CD4-positive, alpha-beta T cell (primary cell): Measurements from ENCODE around the gene SEMA3E. TPM values are rescaled to one million over a fixed set of nuclear protein-coding genes. Genes with fewer than 3 reads are reported as not detected.

Experiments used
- ATAC-seq: fragments of 200-7000 bp; cut with Tn5 transposase; one replicate; pipeline ENCODE4 v1.10.0; 2022; ENCODE audit warnings: mild to moderate bottlenecking; ENCODE audit not compliant: poor library complexity
- CTCF ChIA-PET: fragments of 350-600 bp; sonication (Branson Sonifier 250); formaldehyde crosslinking; loops from one replicate; lab custom pipeline; 2021; ENCODE audit warnings: antibody characterized with exemption, inconsistent platforms; lab: Charles Lee
- POLR2A ChIA-PET: fragments of 350-600 bp; sonication (Branson Sonifier 250); formaldehyde crosslinking; loops from one replicate; lab custom pipeline; 2021; ENCODE audit warnings: antibody characterized with exemption, inconsistent platforms; lab: Charles Lee
- DNase-seq, 14 experiments: peaks; one replicate each; pipeline ENCODE4 v3.0.0-alpha.2; 2013 to 2020; ENCODE audit warnings: mixed read lengths in 2 of 14
- H3K27ac ChIP-seq, 2 donors: one replicate each; pipeline versions ENCODE4 v1.5.1 to v1.7.0; 2013; ENCODE audit warnings: low read length in 2 of 2, low read depth in 1 of 2, mild to moderate bottlenecking in 1 of 2
- H3K27me3 ChIP-seq, 2 experiments: 1 replicate in 1 of 2; 2 replicates in 1 of 2; pipeline versions ENCODE4 v1.6.1 to v1.7.0; 2013; ENCODE audit warnings: low read length in 2 of 2, control low read depth in 1 of 2, mild to moderate bottlenecking in 1 of 2, moderate library complexity in 1 of 2; ENCODE audit not compliant: insufficient read depth in 2 of 2, control insufficient read depth in 1 of 2
- H3K36me3 ChIP-seq: one replicate; pipeline ENCODE4 v1.6.1; 2013; ENCODE audit warnings: low read length, control low read depth; ENCODE audit not compliant: insufficient read depth
- H3K4me1 ChIP-seq: one replicate; pipeline ENCODE4 v1.6.1; 2013; ENCODE audit warnings: low read length, control low read depth; ENCODE audit not compliant: insufficient read depth
- H3K4me3 ChIP-seq: one replicate; pipeline ENCODE4 v1.5.1; 2013; ENCODE audit warnings: mild to moderate bottlenecking, low read length, moderate library complexity
- H3K9me3 ChIP-seq, 2 experiments: 1 replicate in 1 of 2; 2 replicates in 1 of 2; pipeline versions ENCODE4 v1.6.1 to v1.7.0; 2013; ENCODE audit warnings: low read length in 2 of 2, mild to moderate bottlenecking in 2 of 2, control low read depth in 1 of 2, moderate library complexity in 1 of 2; ENCODE audit not compliant: control insufficient read depth in 1 of 2, insufficient read depth in 1 of 2
- H3K27ac Mint-ChIP-seq: one replicate; pipeline ENCODE4 v1.8.0; 2020; ENCODE audit warnings: mixed read lengths
- H3K27me3 Mint-ChIP-seq: one replicate; pipeline ENCODE4 v1.8.0; 2021; ENCODE audit warnings: mixed read lengths
- H3K36me3 Mint-ChIP-seq: one replicate; pipeline ENCODE4 v1.8.0; 2021; ENCODE audit warnings: low read depth, mixed read lengths
- H3K4me1 Mint-ChIP-seq: one replicate; pipeline ENCODE4 v1.8.0; 2021; ENCODE audit warnings: low read depth, mixed read lengths
- H3K4me3 Mint-ChIP-seq: one replicate; pipeline ENCODE4 v1.8.0; 2020; ENCODE audit warnings: mild to moderate bottlenecking, mixed read lengths
- H3K9me3 Mint-ChIP-seq: one replicate; pipeline ENCODE4 v1.8.0; 2020; ENCODE audit warnings: mixed read lengths
- CTCF ChIP-seq: fragments of 200-600 bp; IDR thresholded peaks from one replicate; pipeline ENCODE4 v1.8.0; 2022; ENCODE audit warnings: antibody characterized with exemption, mild to moderate bottlenecking
- intact Hi-C, 2 experiments: fragments of 100-400 bp; cut with DNase I in 1 of 2; cut with micrococcal nuclease in 1 of 2; formaldehyde crosslinking; loops; one replicate each; pipeline versions ENCODE4 v1.15.1 to v1.9.0; 2023 to 2025; cut with DNase I, micrococcal nuclease
- total RNA-seq, 174 experiments: library from RNA in 2 of 174; stranded (reverse) in 2 of 174; gene quantifications; one replicate each; pipeline ENCODE4 v1.2.3 and lab custom pipeline; 2021 to 2026

SEMA3E gene
- total RNA-seq, 2 experiments from 2014 or later = not detected

- ATAC-seq (no peak), DNase-seq (no peak)
- Mint-ChIP-seq H3K4me3 (no peak overlapping the region), H3K9me3 (peaks cover 2% of the 10 kb centered on the region), H3K27ac (no peak overlapping the region), H3K36me3 (no peaks in the 10 kb centered on the region), H3K27me3 (no peaks in the 10 kb centered on the region), H3K4me1 (no peaks in the 10 kb centered on the region)
- ChIA-PET CTCF (no interaction called here), POLR2A (no interaction called here)
- no peaks in the 10 kb centered on the region for H3K27me3 ChIP-seq
- intact Hi-C loops = no loop called here
- H3K4me1 ChIP-seq = no peaks in the 10 kb centered on the region
- H3K4me3 ChIP-seq = no peak overlapping the region
- no peak for TF ChIP-seq CTCF
- peaks cover 0 to 8% of the 10 kb centered on the region in 2 experiments for H3K9me3 ChIP-seq
- H3K27ac ChIP-seq = no peak overlapping the region
- H3K36me3 ChIP-seq = no peaks in the 10 kb centered on the region
These were observed 120.0 kb downstream of the SEMA3E start for GRCh38 chr7:83528925-83529423.

- Histone ChIP-seq H3K36me3 (no peaks in the 10 kb centered on the region), H3K4me1 (no peaks in the 10 kb centered on the region), H3K4me3 (no peak overlapping the region), H3K27ac (no peak overlapping the region), H3K27me3 (no peaks in the 10 kb centered on the region), H3K9me3 (no peaks in the 10 kb centered on the region)
- H3K27ac Mint-ChIP-seq = no peak overlapping the region
- ChIA-PET POLR2A (no interaction called here), CTCF (interaction anchor here (1.0 kb wide), 1 partner anchor 11 kb away, joined by 3 read pairs; no protein-coding TSS in a partner anchor)
- ATAC-seq (no peak), DNase-seq (no peak)
- intact Hi-C loops = no loop called here
- no peaks in the 10 kb centered on the region for H3K4me1 Mint-ChIP-seq
- no peak overlapping the region for H3K4me3 Mint-ChIP-seq
- TF ChIP-seq CTCF = no peak
- H3K27me3 Mint-ChIP-seq = no peaks in the 10 kb centered on the region
- peaks cover 4% of the 10 kb centered on the region for H3K9me3 Mint-ChIP-seq
- H3K36me3 Mint-ChIP-seq = no peaks in the 10 kb centered on the region
These were observed 124.5 kb downstream of the SEMA3E start for GRCh38 chr7:83524277-83525075.

- Histone ChIP-seq H3K27me3 (no peaks in the 10 kb centered on the region), H3K27ac (no peak overlapping the region), H3K4me3 (no peak overlapping the region), H3K9me3 (peaks cover 0 to 2% of the 10 kb centered on the region in 2 experiments), H3K36me3 (no peaks in the 10 kb centered on the region), H3K4me1 (no peaks in the 10 kb centered on the region)
- Mint-ChIP-seq H3K36me3 (no peaks in the 10 kb centered on the region), H3K4me3 (no peak overlapping the region), H3K9me3 (peaks cover 8% of the 10 kb centered on the region), H3K4me1 (no peaks in the 10 kb centered on the region), H3K27ac (no peak overlapping the region), H3K27me3 (no peaks in the 10 kb centered on the region)
- ATAC-seq (no peak), DNase-seq (no peak)
- intact Hi-C loops = no loop called here
- CTCF ChIA-PET = no interaction called here
- no peak for TF ChIP-seq CTCF
- POLR2A ChIA-PET = no interaction called here
These were observed 128.2 kb downstream of the SEMA3E start for GRCh38 chr7:83520726-83521125.
